Amniotic epithelial cell (primary cell): ENCODE measurements around the gene INPP5D.
"Not testable (repeated sequence)": the region's sequence is repeated elsewhere in the genome, so short reads cannot be mapped to it uniquely, and the experiment has no call there.

ENCODE experiments used
- DNase-seq: peaks from one replicate; pipeline ENCODE4 v3.0.0-alpha.2; 2010; ENCODE audit warnings: low read depth

The INPP5D gene

DNA sequence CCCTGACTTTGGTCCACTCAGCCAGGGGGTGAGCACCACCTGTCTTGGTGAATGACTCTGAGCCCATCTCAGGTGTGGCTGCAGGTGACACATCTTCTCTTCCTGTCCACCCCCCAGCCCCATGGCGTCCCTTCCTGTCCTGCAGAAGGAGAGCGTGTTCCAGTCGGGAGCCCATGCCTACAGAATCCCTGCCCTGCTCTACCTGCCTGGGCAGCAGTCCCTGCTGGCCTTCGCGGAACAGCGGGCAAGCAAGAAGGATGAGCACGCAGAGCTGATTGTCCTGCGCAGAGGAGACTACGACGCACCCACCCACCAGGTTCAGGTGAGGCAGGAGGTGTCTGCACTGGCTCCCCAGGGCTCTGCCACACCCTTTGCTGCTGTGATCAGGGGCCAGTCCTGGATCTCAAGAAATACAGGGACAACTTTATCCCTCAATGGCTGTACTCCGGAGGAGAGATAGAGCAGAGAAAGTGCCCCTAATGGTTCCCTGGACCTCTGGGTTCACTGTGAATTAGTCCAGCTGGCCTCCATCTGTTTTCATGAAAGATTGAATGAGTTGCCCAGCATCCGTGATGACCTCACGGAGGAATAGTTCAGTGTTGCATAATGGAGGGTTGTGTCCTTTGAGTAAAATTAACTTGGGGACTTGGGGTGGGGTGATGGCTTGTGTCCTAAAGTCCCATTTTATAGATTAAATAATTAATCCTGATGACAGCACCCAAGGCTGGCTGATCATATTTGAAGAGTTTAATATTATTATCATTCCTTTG is 27.4 kb upstream of the INPP5D start, which contains the start of gene NEU2:
NEU2 (plus strand) TSS at position 122 of the 770 bp plus-strand sequence; CDS start at position 122, 0 bp downstream.
- DNase-seq, result no peak

- DNase-seq, result no peak
These were observed 26.5 kb upstream of the INPP5D start for GRCh38 chr2:233033672-233034071.

GRCh38 chr2:233034091-233034882 is 25.9 kb upstream of the INPP5D start:
- DNase-seq, result no peak

- no peak for DNase-seq
These were observed 24.5 kb upstream of the INPP5D start for GRCh38 chr2:233035426-233036161.

GRCh38 chr2:233036162-233036838 is 23.8 kb upstream of the INPP5D start:
- DNase-seq, result no peak

- peak; percentile 68 for DNase-seq
These were observed 23.1 kb upstream of the INPP5D start for GRCh38 chr2:233037078-233037477.

GRCh38 chr2:233039212-233039845 is 20.8 kb upstream of the INPP5D start:
- peak; percentile 23 for DNase-seq

GRCh38 chr2:233039846-233040530 is 20.2 kb upstream of the INPP5D start:
- no peak for DNase-seq

GRCh38 chr2:233040571-233040970 is 19.6 kb upstream of the INPP5D start:
- no peak for DNase-seq

GRCh38 chr2:233041722-233042323 is 18.3 kb upstream of the INPP5D start:
- no peak for DNase-seq

DNA sequence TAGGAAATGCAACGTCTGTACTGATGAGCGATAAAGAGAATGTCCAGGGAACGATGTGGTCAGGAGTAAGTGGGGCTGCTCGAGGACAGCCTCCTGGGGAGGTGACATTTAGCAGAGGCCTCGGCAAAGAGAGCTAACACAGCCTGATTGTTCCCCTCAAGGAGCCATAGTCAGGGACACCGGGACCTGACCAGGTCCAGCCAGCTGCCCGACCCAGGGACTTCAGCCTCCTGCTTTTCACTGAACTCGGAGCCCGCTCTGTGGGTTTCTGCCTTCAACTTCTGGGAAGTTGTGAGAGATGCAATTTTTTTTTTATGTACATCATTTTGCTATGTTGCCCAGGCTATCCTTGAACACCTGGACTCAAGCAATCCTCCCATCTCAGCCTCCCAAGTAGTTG is 17.6 kb upstream of the INPP5D start:
- DNase-seq, result no peak

DNA sequence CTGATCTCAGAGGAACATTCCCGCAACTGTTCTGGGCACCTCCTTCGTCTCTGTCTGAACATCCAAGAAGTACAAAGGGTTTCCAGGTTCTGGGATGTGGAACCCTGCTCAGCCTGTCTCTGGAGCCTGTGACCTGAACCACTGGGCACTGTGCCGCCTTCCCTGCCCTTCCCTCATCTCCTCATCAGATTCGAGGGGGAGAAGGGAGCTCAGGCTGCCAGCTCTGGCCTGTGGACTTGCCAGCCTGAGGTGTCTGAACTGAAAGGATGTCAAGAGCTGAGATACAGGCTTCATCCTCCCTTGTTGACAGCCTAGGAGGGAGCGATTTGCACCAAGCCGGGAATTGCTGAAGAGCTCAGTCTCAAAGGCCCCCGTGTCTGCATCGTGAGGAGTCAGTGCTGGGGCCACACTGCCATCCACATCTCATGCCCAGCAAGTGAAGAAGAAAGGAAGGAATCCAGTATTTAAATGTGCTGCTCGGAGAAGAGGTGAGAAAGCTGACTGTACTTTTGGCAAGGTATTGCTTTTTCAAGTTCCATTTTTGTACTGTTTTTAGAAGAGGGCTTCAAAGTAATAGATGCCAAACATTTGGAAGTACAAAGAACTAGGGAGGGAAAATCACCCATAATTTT is 15.1 kb upstream of the INPP5D start:
- DNase-seq, result no peak

GRCh38 chr2:233047206-233047605 is 12.9 kb upstream of the INPP5D start:
- no peak for DNase-seq

DNA sequence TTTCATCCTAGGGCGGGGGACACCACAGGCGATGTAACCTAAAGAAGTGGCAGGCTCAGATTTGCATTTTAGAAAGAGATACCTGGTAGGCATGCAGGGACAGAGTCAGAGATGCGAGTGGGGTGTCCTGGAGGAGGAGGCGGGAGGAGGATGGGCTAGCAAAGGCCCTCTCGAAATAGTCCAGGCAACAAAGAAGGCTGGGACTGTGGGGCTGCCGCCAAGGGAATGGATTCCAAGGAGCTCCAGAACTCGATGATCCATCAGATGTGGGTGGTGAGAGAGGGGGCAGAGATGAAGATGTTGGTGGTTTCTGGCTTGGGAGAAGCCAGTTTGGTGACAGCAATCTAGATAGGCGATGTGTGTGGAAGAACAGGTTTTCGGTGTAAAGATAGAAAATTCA is 12.5 kb upstream of the INPP5D start:
- no peak for DNase-seq

DNA sequence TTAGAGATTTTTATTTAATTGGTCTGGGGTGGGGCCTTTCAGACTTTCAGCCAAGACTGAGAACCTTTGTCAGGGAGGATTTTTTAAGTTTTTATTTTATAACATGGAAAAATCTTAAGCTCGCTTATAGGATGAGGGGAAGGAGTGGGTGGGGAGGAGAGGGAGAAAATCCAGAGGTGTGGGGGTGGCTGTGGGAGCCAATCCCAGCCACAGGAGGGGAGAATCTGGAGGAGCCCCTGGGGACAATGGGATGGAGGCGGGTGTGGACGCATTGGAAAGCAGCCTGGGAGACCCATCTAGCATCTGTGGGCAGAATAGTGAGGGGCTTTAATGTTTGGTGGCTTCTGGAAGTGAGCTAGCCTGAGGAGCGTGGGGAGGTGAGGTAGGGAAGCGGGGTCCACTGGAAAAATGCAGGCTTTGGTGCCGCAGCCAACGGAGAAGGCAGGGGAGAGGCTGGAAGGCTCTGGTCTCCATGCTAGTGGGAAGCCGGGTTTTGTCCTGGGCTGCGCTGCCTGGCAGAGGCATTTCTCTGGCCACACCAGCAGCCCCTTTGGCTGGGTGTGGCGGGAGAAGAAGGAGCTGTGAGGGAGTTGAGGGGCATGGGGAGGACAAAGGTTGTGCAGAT is 11.5 kb upstream of the INPP5D start:
- DNase-seq, result no peak

DNA sequence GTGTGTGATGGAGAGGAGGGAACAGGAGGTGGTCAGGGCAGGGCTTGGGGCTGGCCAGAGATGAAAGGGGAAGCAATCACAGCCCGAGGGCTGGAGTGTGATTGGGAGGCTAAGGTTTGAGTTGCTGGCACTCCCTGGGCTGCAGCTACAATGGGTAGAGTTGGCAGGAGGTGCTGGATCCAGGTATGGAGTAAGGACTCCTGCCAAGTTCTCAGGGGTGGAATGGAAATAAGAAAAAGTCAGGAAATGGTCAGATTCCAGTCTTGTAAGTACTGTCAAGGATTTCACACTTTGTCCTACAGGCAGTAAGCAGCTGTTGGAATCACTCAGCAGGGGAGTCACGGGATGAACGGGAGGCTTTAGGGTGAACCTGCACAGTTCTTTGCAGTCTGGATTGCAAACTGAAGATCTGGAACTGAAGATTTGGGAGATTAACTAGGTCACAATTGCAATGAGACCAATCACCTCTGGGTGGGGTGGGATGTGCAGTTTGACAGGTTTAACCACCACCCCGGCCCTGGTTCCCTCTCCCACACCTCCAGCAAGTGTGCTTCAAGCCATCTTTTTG is 10.9 kb upstream of the INPP5D start:
- DNase-seq, result no peak

GRCh38 chr2:233051241-233052149 is 8.6 kb upstream of the INPP5D start:
- DNase-seq, result peak; percentile 54

DNA sequence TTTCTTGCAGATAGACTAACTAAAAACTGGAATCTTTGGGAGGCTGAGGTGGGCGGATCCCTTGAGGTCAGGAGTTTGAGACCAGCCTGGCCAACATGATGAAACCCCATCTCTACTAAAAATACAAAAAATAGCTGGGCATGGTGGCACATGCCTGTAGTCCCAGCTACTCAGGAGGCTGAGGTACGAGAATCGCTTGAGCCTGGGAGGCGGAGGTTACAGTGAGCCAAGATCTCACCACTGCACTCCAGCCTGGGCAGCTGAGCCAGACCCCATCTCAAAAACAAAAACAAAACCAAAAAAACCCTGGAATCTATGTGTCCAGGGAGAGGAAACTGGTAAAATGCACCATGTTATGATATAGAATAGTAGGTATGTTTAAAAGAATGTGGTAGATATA is 7.6 kb upstream of the INPP5D start:
- DNase-seq, result not testable (repeated sequence)
